AML-193 (cell line): ENCODE measurements around the gene SLC25A11.

Source experiments
- DNase-seq, 2 experiments: peaks; one replicate each; lab custom pipeline; 2025; lab: John Stamatoyannopoulos, UW

Gene SLC25A11

GRCh38 chr17:4939796-4940554 lies at the start of gene SLC25A11, which contains the start of gene RNF167:
Gene SLC25A11 (minus strand): TSS chr17:4940046. CDS start chr17:4939910, 136 bp downstream.
Gene RNF167 (plus strand): TSS chr17:4940268. CDS start chr17:4940910, 642 bp downstream.
- peak; percentile 94 for DNase-seq

- peak in 1 of 2 experiments; percentile 2 for DNase-seq
Observed at GRCh38 chr17:4987767-4988567, 48.1 kb upstream of the SLC25A11 start.

GRCh38 chr17:4986951-4987766 lies 47.3 kb upstream of the SLC25A11 start, which contains the start of gene CAMTA2:
Gene CAMTA2 (minus strand): TSS chr17:4987675. CDS start chr17:4986222, 1,453 bp downstream.
- DNase-seq: peak; percentile 21 to 23

- no peak for DNase-seq
Observed at GRCh38 chr17:4986403-4986802, 46.6 kb upstream of the SLC25A11 start.

GRCh38 chr17:4982305-4982704 lies 42.5 kb upstream of the SLC25A11 start:
- DNase-seq: no peak

- peak in 1 of 2 experiments; percentile 16 for DNase-seq
Observed at GRCh38 chr17:4980644-4981216, 40.9 kb upstream of the SLC25A11 start.

- peak; percentile 28 to 29 for DNase-seq
Observed at GRCh38 chr17:4978726-4979125, 38.9 kb upstream of the SLC25A11 start.

GRCh38 chr17:4974115-4974670 lies 34.3 kb upstream of the SLC25A11 start:
- DNase-seq: no peak

- peak in 1 of 2 experiments; percentile 1 for DNase-seq
Observed at GRCh38 chr17:4973256-4974114, 33.6 kb upstream of the SLC25A11 start.

GRCh38 chr17:4972752-4973151 lies 32.9 kb upstream of the SLC25A11 start:
- no peak for DNase-seq

GRCh38 chr17:4972322-4972721 lies 32.5 kb upstream of the SLC25A11 start:
- DNase-seq: no peak

GRCh38 chr17:4971826-4972225 lies 32.0 kb upstream of the SLC25A11 start:
- no peak for DNase-seq

- no peak for DNase-seq
Observed at GRCh38 chr17:4970273-4970672, 30.4 kb upstream of the SLC25A11 start.

- DNase-seq: no peak
Observed at GRCh38 chr17:4969551-4970173, 29.8 kb upstream of the SLC25A11 start.

- peak in 1 of 2 experiments; percentile 5 for DNase-seq
Observed at GRCh38 chr17:4969047-4969550, 29.3 kb upstream of the SLC25A11 start.

- no peak for DNase-seq
Observed at GRCh38 chr17:4968486-4969046, 28.7 kb upstream of the SLC25A11 start.

- DNase-seq: peak; percentile 60 to 66
Observed at GRCh38 chr17:4967539-4968485, 28.0 kb upstream of the SLC25A11 start, which contains the start of gene SPAG7. Gene SPAG7 (minus strand): TSS chr17:4967817. CDS start chr17:4967804, 13 bp downstream.
